ENCODE results near the gene CDH24. TPM values are rescaled to one million over a fixed set of nuclear protein-coding genes. Genes with fewer than 3 reads are reported as not detected.

The CDH24 gene
- total and polyA plus RNA-seq, 2 experiments from 2014 or later: 4.4 to 17.8 TPM

DNA sequence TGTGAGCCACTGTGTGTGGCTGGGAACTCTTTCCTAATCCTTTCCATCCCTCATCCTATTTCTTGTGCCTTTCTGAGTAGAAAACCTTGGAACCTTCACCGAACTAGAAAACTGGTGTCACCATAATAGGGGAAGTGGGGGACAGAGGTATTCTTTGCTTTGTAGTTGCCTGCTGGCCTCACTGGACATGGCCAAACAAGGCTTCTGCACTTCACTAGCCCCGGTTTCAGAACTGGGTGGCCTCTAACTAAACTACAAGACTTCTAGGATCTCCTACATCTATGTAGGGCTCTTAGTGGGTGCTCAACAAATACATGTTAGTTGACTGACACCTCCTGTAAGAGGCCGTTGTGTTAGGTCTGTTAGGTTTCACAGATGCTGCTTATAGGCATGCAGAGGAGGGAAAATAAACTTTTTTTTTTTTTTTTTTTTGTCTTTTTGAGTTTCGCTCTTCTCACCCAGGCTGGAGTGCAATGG, 48.1 kb upstream of the CDH24 start:
- Mint-ChIP-seq H3K4me1 (peaks cover 27% of the 10 kb centered on the region), H3K36me3 (ENCODE audit: low read depth) (peaks cover 4% of the 10 kb centered on the region; the same call in 1 of the 3 replicates), H3K9me3 (peaks cover 5% of the 10 kb centered on the region; the same call in 2 of the 3 replicates), H3K27me3 (ENCODE audit: insufficient read depth, low read depth, poor library complexity) (peaks cover 15% of the 10 kb centered on the region), H3K4me3 (no peak overlapping the region; the same call in 2 of the 3 replicates), H3K27ac (no peak overlapping the region)
- Histone ChIP-seq H3K4me3 (no peak overlapping the region), H3K27me3 (ENCODE audit: insufficient read depth) (no peaks in the 10 kb centered on the region), H3K27ac (ENCODE audit: low read depth) (no peak overlapping the region), H3K36me3 (ENCODE audit: insufficient read depth) (no peaks in the 10 kb centered on the region), H4K20me1 (replicated peaks; ENCODE audit: insufficient read depth) (no peaks in the 10 kb centered on the region; the same call in 1 of the 2 replicates), H3F3A (replicated peaks; ENCODE audit: low read depth) (no peaks in the 10 kb centered on the region), H3K4me1 (ENCODE audit: insufficient read depth) (peaks cover 12% of the 10 kb centered on the region), H3K4me2 (peak overlapping the region; percentile 29), H2AFZ (peak overlapping the region; percentile 80), H3K79me2 (replicated peaks; ENCODE audit: insufficient read depth) (no peaks in the 10 kb centered on the region), H3K9me2 (ENCODE audit: insufficient read depth) (0 out of 2 replicates have a peak, but pooled peaks cover 4% of the 10 kb centered on the region)
- DNase-seq (ENCODE audit: low spot score) (no peak), ATAC-seq (no peak)
- TF ChIP-seq, protein P1, sequence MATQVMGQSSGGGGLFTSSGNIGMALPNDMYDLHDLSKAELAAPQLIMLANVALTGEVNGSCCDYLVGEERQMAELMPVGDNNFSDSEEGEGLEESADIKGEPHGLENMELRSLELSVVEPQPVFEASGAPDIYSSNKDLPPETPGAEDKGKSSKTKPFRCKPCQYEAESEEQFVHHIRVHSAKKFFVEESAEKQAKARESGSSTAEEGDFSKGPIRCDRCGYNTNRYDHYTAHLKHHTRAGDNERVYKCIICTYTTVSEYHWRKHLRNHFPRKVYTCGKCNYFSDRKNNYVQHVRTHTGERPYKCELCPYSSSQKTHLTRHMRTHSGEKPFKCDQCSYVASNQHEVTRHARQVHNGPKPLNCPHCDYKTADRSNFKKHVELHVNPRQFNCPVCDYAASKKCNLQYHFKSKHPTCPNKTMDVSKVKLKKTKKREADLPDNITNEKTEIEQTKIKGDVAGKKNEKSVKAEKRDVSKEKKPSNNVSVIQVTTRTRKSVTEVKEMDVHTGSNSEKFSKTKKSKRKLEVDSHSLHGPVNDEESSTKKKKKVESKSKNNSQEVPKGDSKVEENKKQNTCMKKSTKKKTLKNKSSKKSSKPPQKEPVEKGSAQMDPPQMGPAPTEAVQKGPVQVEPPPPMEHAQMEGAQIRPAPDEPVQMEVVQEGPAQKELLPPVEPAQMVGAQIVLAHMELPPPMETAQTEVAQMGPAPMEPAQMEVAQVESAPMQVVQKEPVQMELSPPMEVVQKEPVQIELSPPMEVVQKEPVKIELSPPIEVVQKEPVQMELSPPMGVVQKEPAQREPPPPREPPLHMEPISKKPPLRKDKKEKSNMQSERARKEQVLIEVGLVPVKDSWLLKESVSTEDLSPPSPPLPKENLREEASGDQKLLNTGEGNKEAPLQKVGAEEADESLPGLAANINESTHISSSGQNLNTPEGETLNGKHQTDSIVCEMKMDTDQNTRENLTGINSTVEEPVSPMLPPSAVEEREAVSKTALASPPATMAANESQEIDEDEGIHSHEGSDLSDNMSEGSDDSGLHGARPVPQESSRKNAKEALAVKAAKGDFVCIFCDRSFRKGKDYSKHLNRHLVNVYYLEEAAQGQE (IDR thresholded peaks at IDR 0.05; ENCODE audit: unreplicated experiment): no peak
- TF ChIP-seq CREB1 (CRISPR knock-in tag; IDR thresholded peaks at IDR 0.05; ENCODE audit: low read depth) (no peak), JUNB (IDR thresholded peaks at IDR 0.05; ENCODE audit: unreplicated experiment) (no peak), ZNF331 (CRISPR knock-in tag; IDR thresholded peaks at IDR 0.05; ENCODE audit: low read depth) (no peak), ZNF114 (CRISPR knock-in tag; IDR thresholded peaks at IDR 0.05) (no peak), POLR2AphosphoS5 (IDR thresholded peaks at IDR 0.05; ENCODE audit: low read depth) (no peak), EZH2phosphoT487 (IDR thresholded peaks at IDR 0.05; ENCODE audit: unreplicated experiment) (no peak), EZH2 (IDR thresholded peaks at IDR 0.05; ENCODE audit: low read depth, unreplicated experiment) (no peak), NANOG (IDR thresholded peaks at IDR 0.05; ENCODE audit: borderline replicate concordance) (no peak), STAT1 (IDR thresholded peaks at IDR 0.05; ENCODE audit: unreplicated experiment) (no peak)
- TF ChIP-seq, protein P2, sequence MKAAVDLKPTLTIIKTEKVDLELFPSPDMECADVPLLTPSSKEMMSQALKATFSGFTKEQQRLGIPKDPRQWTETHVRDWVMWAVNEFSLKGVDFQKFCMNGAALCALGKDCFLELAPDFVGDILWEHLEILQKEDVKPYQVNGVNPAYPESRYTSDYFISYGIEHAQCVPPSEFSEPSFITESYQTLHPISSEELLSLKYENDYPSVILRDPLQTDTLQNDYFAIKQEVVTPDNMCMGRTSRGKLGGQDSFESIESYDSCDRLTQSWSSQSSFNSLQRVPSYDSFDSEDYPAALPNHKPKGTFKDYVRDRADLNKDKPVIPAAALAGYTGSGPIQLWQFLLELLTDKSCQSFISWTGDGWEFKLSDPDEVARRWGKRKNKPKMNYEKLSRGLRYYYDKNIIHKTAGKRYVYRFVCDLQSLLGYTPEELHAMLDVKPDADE (IDR thresholded peaks at IDR 0.05): no peak
- TF ChIP-seq, protein P3, sequence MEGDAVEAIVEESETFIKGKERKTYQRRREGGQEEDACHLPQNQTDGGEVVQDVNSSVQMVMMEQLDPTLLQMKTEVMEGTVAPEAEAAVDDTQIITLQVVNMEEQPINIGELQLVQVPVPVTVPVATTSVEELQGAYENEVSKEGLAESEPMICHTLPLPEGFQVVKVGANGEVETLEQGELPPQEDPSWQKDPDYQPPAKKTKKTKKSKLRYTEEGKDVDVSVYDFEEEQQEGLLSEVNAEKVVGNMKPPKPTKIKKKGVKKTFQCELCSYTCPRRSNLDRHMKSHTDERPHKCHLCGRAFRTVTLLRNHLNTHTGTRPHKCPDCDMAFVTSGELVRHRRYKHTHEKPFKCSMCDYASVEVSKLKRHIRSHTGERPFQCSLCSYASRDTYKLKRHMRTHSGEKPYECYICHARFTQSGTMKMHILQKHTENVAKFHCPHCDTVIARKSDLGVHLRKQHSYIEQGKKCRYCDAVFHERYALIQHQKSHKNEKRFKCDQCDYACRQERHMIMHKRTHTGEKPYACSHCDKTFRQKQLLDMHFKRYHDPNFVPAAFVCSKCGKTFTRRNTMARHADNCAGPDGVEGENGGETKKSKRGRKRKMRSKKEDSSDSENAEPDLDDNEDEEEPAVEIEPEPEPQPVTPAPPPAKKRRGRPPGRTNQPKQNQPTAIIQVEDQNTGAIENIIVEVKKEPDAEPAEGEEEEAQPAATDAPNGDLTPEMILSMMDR (conservative IDR thresholded peaks at IDR 0.05; ENCODE audit: low read depth in 2 of 2): no peak
- TF ChIP-seq, protein P4, sequence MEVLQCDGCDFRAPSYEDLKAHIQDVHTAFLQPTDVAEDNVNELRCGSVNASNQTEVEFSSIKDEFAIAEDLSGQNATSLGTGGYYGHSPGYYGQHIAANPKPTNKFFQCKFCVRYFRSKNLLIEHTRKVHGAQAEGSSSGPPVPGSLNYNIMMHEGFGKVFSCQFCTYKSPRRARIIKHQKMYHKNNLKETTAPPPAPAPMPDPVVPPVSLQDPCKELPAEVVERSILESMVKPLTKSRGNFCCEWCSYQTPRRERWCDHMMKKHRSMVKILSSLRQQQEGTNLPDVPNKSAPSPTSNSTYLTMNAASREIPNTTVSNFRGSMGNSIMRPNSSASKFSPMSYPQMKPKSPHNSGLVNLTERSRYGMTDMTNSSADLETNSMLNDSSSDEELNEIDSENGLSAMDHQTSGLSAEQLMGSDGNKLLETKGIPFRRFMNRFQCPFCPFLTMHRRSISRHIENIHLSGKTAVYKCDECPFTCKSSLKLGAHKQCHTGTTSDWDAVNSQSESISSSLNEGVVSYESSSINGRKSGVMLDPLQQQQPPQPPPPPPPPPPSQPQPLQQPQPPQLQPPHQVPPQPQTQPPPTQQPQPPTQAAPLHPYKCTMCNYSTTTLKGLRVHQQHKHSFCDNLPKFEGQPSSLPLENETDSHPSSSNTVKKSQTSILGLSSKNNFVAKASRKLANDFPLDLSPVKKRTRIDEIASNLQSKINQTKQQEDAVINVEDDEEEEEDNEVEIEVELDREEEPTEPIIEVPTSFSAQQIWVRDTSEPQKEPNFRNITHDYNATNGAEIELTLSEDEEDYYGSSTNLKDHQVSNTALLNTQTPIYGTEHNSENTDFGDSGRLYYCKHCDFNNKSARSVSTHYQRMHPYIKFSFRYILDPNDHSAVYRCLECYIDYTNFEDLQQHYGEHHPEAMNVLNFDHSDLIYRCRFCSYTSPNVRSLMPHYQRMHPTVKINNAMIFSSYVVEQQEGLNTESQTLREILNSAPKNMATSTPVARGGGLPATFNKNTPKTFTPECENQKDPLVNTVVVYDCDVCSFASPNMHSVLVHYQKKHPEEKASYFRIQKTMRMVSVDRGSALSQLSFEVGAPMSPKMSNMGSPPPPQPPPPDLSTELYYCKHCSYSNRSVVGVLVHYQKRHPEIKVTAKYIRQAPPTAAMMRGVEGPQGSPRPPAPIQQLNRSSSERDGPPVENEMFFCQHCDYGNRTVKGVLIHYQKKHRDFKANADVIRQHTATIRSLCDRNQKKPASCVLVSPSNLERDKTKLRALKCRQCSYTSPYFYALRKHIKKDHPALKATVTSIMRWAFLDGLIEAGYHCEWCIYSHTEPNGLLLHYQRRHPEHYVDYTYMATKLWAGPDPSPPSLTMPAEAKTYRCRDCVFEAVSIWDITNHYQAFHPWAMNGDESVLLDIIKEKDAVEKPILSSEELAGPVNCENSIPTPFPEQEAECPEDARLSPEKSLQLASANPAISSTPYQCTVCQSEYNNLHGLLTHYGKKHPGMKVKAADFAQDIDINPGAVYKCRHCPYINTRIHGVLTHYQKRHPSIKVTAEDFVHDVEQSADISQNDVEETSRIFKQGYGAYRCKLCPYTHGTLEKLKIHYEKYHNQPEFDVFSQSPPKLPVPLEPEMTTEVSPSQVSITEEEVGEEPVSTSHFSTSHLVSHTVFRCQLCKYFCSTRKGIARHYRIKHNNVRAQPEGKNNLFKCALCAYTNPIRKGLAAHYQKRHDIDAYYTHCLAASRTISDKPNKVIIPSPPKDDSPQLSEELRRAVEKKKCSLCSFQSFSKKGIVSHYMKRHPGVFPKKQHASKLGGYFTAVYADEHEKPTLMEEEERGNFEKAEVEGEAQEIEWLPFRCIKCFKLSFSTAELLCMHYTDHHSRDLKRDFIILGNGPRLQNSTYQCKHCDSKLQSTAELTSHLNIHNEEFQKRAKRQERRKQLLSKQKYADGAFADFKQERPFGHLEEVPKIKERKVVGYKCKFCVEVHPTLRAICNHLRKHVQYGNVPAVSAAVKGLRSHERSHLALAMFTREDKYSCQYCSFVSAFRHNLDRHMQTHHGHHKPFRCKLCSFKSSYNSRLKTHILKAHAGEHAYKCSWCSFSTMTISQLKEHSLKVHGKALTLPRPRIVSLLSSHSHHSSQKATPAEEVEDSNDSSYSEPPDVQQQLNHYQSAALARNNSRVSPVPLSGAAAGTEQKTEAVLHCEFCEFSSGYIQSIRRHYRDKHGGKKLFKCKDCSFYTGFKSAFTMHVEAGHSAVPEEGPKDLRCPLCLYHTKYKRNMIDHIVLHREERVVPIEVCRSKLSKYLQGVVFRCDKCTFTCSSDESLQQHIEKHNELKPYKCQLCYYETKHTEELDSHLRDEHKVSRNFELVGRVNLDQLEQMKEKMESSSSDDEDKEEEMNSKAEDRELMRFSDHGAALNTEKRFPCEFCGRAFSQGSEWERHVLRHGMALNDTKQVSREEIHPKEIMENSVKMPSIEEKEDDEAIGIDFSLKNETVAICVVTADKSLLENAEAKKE (CRISPR knock-in tag; IDR thresholded peaks at IDR 0.05): no peak
